Amniotic stem cell (primary cell): ENCODE measurements around the gene MOGAT3.

Experiments used
- DNase-seq: peaks from one replicate; lab custom pipeline; 2025; lab: John Stamatoyannopoulos, UW

The MOGAT3 gene

DNA sequence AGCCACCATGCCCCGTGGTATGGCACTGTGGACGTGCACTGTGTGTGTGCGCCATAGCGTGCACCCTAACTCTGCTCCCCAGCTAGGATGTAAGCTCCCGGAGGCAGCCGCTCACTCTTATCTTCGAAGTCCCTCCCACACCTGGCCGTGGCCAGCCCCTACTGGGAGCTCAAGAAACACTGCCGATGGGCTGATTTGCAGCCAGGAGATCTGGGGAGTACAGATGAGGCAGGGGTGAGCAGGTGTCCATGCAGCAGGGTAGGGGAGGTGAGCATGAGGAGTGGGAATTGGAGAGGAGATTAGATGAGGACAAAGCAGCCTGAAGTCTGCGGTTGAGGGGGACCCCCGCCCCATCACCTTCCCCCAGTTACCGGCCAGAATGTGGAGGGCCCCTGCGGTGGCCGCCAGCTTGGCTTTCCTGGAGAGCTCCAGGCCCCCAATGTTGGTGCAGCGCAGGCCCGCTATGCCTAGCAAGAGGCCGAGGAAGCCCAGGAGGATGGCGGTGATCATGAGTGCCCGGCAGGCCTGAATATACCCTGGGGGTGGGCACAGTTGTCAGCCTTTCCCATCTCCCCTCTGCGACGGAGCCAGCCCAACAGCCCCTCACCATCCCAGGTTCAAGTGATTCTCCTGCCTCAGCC, 33.2 kb upstream of the MOGAT3 start:
- DNase-seq = no peak

GRCh38 chr7:101232141-101232850, 31.5 kb upstream of the MOGAT3 start:
- DNase-seq = no peak

DNA sequence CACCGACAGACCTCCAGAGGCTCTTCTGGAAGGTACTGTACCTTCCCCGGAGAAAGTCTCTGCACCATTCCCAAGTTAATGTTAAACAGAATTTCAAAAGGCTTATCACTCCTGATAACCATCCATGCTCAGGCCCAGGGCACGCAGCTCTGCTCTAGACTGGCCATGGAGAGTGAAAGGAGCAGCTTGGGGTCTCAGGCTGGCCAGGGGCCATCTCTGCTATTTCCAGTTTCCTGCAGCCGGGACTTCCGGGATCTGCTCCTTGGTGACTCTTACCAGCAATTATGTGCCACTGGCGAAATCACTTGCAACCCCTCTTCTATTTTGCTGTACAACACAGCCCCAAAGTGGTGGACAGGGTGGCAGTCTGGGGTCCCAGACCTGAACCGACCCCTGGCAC, 30.8 kb upstream of the MOGAT3 start:
- no peak for DNase-seq

DNA sequence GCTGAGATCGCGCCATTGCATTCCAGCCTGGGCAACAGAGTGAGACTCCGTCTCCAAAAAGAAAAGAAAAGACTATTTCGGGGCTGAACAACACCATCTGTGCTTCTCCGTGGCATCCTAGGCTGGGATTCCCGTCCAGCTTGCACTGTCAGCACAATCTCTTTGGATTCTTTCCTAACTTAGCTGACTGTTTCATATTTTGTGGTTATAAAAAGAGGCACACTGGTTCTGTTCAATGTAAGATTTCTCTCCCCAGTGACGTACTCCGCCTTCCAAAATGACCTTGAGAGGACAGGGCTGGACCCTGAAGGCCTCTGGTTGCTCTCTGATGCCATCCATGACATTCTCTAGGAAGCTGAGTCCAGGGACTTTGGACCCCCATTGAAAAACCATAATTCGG, 25.9 kb upstream of the MOGAT3 start:
- no peak for DNase-seq

- DNase-seq = no peak
Observed at GRCh38 chr7:101225650-101226049, 24.8 kb upstream of the MOGAT3 start.

- DNase-seq = no peak
Observed at GRCh38 chr7:101223528-101223927, 22.7 kb upstream of the MOGAT3 start.

GRCh38 chr7:101222275-101222830, 21.5 kb upstream of the MOGAT3 start:
- DNase-seq = no peak

DNA sequence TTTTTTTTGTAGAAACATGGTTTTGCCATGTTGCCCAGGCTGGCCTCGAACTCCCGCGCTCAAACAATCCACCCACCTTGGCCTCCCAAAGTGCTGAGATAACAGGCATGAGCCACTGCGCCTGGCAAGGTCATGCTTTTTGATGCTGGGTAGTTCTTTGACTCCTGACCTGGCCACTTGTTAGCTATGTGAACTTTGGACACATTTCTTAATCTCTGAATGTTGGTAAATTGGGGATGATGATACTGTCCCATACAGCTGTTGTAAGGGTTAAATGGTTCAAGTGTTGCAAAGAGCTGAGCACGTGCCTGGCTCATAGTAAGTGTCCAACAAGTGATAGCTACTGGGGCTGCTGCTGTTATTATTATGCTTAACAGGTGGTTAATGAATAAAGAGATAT, 19.5 kb upstream of the MOGAT3 start:
- DNase-seq = no peak

- no peak for DNase-seq
Observed at GRCh38 chr7:101218236-101219125, 17.6 kb upstream of the MOGAT3 start.

DNA sequence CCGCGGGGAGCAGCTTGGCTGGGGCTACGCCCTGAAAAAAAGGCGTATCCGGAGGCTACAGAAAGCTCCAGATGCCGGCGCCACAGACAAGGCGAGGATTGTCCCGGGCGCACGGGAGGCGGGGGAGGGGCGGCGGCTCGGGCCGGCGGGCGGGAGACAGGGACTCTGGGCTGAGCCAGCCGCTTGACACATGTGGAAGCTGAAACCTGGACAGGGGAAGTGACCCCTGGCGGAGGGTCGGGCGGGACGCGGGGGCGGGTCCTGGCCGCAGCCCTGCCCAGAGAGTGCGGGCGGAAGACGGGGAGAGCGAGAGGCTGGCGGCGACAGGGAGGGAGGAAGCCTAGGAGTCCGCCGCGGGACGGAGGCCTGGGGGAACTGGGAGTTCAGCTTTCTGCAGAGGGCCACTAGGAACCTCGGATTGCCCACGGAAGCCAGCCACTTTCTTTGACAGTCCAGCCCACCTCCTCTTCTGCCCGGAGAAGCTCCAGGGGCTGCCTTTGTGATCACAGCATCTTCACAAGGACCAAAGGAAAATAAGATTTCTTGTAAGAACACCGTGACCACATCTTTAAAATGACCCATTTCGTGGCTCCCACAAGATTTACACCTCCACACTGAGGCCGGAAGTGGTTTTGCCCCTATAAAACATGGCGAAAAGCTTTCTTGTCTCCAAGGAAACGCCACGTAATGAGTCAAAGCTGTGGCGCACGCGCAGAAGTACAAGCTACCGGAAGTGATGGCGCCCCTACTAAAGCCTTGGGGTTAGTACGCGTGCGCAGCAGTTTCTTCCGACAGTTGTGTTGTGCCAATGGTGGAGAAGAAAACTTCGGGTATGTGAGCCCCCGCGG, 16.8 kb upstream of the MOGAT3 start, which contains the start of the genes PLOD3 and ZNHIT1:
Gene PLOD3 (minus strand): TSS at position 194 of the 848 bp plus-strand sequence. CDS start 307 bp downstream, outside the sequence.
Gene ZNHIT1 (plus strand): TSS at position 778 of the 848 bp plus-strand sequence. CDS start 31 bp downstream, at position 809.
- DNase-seq = peak; percentile 94

DNA sequence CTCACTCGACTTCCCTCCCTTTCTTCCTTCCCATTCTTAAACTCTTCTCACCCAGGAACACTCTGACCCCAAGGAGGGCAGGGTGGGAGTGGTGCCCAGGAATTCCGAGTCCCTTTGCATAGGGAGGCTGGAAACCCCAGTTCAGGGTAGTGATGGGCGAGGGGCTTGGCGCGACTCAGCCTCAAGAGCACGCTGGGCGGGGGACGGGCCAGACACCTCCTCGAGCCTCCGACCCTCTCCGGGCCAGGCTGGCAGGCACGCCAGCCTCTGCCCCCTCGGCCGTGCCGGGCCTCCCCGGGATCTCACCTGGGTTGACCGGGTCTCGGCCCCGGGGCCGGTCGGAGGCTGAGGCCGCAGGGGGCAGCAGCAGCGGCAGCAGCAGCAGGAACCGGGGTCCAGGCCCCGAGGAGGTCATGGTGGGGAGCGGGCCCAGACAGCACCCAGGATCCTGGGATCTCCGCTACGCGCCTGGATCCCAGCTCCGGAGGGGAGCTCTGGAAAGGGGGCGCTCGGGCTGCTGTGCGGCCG, 16.1 kb upstream of the MOGAT3 start:
- no peak for DNase-seq

GRCh38 chr7:101216001-101216859, 15.4 kb upstream of the MOGAT3 start:
- DNase-seq = no peak

- DNase-seq = no peak
Observed at GRCh38 chr7:101212014-101212413, 11.2 kb upstream of the MOGAT3 start.

GRCh38 chr7:101211501-101211900, 10.7 kb upstream of the MOGAT3 start:
- no peak for DNase-seq

DNA sequence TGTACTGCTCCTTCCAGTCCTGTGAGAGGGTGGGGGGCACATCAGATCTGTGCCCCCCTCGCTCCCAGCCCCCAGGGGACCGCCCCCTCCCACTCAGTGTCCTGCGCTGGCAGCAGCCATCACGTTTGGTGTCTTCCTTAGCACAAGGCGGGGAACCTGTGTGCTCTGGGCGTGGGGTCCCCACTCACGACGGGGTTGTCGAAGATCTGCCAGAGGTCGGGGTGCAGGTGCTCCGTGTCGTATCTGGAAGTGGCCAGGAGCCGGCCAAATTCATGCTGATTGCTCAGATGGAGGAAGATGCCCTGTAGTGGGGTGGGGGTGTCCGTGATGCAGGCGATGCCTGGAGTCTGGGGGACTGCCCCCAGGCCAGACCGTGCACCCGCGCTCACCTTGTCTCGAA, 9.3 kb upstream of the MOGAT3 start:
- no peak for DNase-seq

GRCh38 chr7:101208794-101209193, 8.0 kb upstream of the MOGAT3 start:
- no peak for DNase-seq

DNA sequence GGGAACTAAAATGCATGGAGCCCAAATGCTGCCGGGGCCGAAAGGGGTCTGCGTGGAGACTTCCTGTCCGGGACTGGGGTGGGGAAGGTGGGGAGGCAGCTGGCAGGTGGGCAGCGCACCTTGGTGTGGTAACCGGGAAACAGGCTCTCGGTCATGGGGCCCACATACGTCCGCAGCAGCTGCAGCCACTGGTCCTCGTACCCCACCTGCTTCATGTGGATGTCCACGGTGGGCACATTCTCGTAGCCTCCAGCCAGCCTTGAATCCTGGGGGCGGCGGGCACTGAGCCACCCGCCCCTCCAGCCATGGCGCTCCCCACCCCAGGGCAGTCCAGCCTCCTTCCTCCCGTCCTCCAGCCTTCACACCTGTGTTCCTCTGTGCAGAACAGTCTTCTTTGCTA, 6.6 kb upstream of the MOGAT3 start:
- no peak for DNase-seq

- DNase-seq = no peak
Observed at GRCh38 chr7:101206665-101207042, 5.8 kb upstream of the MOGAT3 start.

DNA sequence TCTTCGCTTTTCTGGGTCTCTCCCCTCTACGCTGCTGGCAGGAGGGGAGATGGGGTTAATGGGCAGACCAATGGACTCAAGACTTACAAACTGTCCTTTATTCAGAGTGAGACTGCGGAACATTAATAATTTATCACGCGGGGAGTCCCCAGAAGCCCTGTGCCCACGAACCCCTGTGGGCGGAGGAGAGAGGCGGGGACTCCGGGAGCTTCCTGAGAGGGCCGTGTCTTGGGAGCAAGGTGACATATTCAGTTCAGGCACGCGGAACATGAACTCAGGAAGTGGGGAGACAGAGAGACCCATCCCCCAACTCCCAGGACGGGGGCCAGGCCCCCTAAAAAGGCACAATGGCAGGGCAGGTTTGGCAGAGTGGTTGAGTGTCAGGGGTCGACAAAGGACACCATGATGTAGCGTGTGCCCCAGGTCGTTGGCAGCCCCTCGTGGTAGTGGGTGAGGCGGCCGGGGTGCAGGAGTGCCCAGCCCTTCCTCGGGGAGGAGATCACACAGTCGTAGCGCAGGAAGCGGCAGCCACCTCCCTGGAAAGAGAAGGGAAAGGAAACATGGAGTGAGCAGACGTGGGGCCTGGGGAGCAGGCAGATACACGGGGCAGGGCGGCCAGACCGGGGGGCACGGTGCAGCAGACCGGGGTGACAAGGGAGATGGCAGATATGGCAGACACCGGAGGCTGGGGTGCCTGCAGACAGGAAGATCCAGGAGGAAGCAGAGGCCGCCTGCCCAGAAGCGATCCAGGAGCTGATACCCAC, 5.2 kb upstream of the MOGAT3 start:
- DNase-seq = no peak
